Left ventricle myocardium inferior (tissue), 1 donor: Measurements from ENCODE around the gene MAGI2. TPM values are rescaled to one million over a fixed set of nuclear protein-coding genes. Genes with fewer than 3 reads are reported as not detected.

Experiments used
- DNase-seq: peaks from one replicate; pipeline ENCODE4 v3.0.0-alpha.2; 2020
- H3K27ac ChIP-seq: fragments of 200-600 bp; replicated peaks from 2 replicates; pipeline ENCODE4 v1.8.0; 2021
- H3K27me3 ChIP-seq: fragments of 200-600 bp; 2 replicates; pipeline ENCODE4 v1.8.0; 2021; ENCODE audit warnings: low read depth
- H3K36me3 ChIP-seq: fragments of 200-600 bp; 2 replicates; pipeline ENCODE4 v1.8.0; 2021
- H3K4me1 ChIP-seq: fragments of 200-600 bp; 2 replicates; pipeline ENCODE4 v1.8.0; 2021
- H3K4me3 ChIP-seq: fragments of 200-600 bp; 2 replicates; pipeline ENCODE4 v1.8.0; 2021; ENCODE audit warnings: mild to moderate bottlenecking, moderate library complexity
- H3K9me3 ChIP-seq: fragments of 200-600 bp; replicated peaks from 2 replicates; pipeline ENCODE4 v1.8.0; 2021
- intact Hi-C: fragments of 100-400 bp; cut with micrococcal nuclease; formaldehyde crosslinking; loops from one replicate; pipeline ENCODE4 v1.11.0; 2022
- total RNA-seq: library from RNA; stranded (reverse); fragmentation: NEBNext Ultra II Directional; extraction: Animal tissue kit (Norgen Biotek cat#: 25700); gene quantifications from one replicate; pipeline ENCODE4 v1.2.1, GENCODE V29; 2021
- TF ChIP-seq, protein P1 (sequence below): fragments of 200-600 bp; IDR thresholded peaks from 2 replicates; pipeline ENCODE4 v1.8.0; 2021; ENCODE audit warnings: antibody characterized with exemption, mild to moderate bottlenecking, borderline replicate concordance
- donor health status: DM: no; HTN: yes; CAD: no; lungs with severe emphysema.

The MAGI2 gene
- total RNA-seq, 1 donor from 2014 or later, result 4.5 TPM

DNA sequence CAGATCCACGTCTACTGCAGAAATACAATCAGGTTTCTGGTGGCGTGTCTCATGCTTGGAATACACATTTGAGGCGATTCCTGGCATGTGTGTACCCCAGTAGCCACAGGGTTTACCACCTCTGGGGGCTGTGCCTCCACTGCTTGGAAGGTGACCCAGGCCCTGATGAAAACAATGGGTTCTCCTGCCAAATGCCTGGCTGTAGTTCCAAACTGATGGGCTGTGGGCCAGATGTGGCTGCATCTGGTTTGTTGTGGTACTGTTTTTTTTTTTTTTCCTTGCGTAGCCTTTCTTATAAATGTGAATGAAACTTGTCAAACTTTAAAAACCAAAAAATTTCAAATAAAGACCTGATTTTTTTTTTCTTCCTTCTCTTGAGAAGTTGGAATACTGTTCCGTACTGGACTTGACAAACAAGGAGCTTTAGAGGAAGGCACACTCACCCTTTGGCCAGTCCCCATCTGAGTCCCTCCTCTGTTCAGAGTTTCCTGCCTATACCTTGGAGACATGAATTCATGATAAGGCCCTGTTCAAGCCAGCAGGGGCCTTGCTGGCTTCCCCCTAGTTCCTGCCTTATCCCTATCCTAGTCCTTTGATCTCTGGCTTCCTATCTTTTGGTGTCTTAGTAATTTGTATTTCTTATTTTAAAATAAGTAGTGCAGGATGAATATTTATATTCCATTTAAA is 1437.8 kb downstream of the MAGI2 start:
- H3K9me3 ChIP-seq, result no peaks in the 10 kb centered on the region
- DNase-seq, result no peak
- no peaks in the 10 kb centered on the region for H3K36me3 ChIP-seq
- intact Hi-C loops, result no loop called here
- no peak overlapping the region for H3K27ac ChIP-seq
- no peak overlapping the region for H3K4me3 ChIP-seq
- peaks cover 44% of the 10 kb centered on the region for H3K4me1 ChIP-seq
- H3K27me3 ChIP-seq, result no peaks in the 10 kb centered on the region
- TF ChIP-seq, protein P1, sequence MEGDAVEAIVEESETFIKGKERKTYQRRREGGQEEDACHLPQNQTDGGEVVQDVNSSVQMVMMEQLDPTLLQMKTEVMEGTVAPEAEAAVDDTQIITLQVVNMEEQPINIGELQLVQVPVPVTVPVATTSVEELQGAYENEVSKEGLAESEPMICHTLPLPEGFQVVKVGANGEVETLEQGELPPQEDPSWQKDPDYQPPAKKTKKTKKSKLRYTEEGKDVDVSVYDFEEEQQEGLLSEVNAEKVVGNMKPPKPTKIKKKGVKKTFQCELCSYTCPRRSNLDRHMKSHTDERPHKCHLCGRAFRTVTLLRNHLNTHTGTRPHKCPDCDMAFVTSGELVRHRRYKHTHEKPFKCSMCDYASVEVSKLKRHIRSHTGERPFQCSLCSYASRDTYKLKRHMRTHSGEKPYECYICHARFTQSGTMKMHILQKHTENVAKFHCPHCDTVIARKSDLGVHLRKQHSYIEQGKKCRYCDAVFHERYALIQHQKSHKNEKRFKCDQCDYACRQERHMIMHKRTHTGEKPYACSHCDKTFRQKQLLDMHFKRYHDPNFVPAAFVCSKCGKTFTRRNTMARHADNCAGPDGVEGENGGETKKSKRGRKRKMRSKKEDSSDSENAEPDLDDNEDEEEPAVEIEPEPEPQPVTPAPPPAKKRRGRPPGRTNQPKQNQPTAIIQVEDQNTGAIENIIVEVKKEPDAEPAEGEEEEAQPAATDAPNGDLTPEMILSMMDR, result no peak

DNA sequence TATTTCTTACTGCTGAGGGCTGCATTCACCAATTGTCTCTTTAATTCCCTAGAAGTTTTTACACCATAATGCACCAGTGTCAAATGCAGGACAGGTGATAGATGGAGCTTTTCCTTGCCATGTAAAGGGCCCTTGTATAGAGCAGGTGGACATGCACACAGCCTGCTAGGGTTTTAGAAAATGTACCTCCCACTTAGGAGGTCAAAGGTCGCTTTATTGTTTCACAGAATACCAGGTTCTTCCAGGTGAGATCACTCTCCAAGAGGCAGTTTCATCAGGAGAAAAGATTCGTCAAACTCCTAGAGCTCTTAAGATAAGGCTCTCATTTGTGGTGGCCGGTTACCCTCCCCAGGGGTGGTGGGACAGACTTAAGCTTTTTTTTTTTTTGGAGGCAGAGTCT is 1439.1 kb downstream of the MAGI2 start:
- Histone ChIP-seq H3K9me3 (no peaks in the 10 kb centered on the region), H3K4me1 (peaks cover 36% of the 10 kb centered on the region), H3K4me3 (no peak overlapping the region), H3K36me3 (no peaks in the 10 kb centered on the region), H3K27ac (no peak overlapping the region), H3K27me3 (no peaks in the 10 kb centered on the region)
- no peak for DNase-seq
- intact Hi-C loops, result no loop called here
- TF ChIP-seq, protein P1, result no peak

GRCh38 chr7:78013386-78013785 is 1440.1 kb downstream of the MAGI2 start:
- H3K36me3 ChIP-seq, result no peaks in the 10 kb centered on the region

DNA sequence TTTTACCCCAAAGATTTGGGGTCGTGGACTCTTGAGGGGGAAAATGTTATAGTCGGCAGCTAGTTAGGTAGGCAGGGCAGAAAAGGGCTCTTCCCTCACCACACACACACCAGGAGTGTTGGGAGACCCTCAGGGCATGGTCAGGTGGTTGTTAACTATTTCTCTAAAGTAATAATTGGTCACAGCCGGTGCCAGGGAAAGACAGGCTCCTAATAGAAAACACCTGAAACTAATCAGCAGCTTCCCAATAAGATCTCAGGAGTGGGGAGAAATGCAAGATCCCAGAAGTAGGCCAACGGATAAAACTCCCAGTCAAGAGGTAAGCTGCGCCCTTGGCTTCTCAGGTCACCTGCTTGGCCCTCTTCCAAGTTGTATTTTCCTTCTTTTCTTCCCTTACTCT is 1441.8 kb downstream of the MAGI2 start:
- Histone ChIP-seq H3K36me3 (no peaks in the 10 kb centered on the region), H3K27ac (no peak overlapping the region), H3K27me3 (no peaks in the 10 kb centered on the region), H3K4me1 (peaks cover 14% of the 10 kb centered on the region), H3K4me3 (no peak overlapping the region), H3K9me3 (no peaks in the 10 kb centered on the region)
- no peak for DNase-seq
- TF ChIP-seq, protein P1, result no peak
- intact Hi-C loops, result no loop called here

More at GRCh38 chr7:78013386-78013785, 1440.1 kb downstream of the MAGI2 start:
- H3K27ac ChIP-seq, result no peak overlapping the region
- H3K27me3 ChIP-seq, result no peaks in the 10 kb centered on the region
- no peaks in the 10 kb centered on the region for H3K9me3 ChIP-seq
- DNase-seq, result no peak
- TF ChIP-seq, protein P1, result no peak
- intact Hi-C loops, result no loop called here
- peaks cover 28% of the 10 kb centered on the region for H3K4me1 ChIP-seq
- no peak overlapping the region for H3K4me3 ChIP-seq

DNA sequence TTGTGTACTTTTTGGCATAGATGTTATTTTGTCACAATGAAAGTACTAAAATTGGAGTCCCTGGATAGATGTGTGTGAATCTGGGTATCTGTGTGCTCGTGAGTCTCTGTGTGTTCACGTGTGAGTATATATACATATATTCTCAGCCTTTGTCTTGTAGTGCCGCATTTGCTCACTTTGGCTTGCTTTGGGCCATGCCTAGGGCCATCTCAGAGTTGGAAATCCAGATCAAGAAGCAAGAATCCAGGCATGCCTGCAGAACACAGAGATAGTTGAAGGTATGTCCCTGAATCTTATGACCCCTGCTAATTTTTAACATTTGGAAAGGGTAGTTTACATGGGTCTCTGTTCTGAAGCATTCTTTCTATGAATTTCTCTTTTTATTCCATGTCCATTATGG is 1446.2 kb downstream of the MAGI2 start:
- no peak for DNase-seq
- intact Hi-C loops, result no loop called here
- Histone ChIP-seq H3K36me3 (no peaks in the 10 kb centered on the region), H3K9me3 (no peaks in the 10 kb centered on the region), H3K4me3 (no peak overlapping the region), H3K27ac (no peak overlapping the region), H3K27me3 (no peaks in the 10 kb centered on the region), H3K4me1 (no peaks in the 10 kb centered on the region)
- TF ChIP-seq, protein P1, result no peak
